Peyer's patch (tissue), 4 donors: ENCODE measurements around the gene HAGHL.

Experiments used
- POLR2A ChIP-seq, 2 donors: fragments of 450-650 bp; IDR thresholded peaks; one replicate each; pipeline ENCODE4 v1.5.1; 2017; ENCODE audit warnings: antibody characterized with exemption in 2 of 2, mild to moderate bottlenecking in 2 of 2, moderate library complexity in 2 of 2
- TF ChIP-seq, protein P1 (sequence below), 6 experiments: fragments of 450-650 bp in 4 of 6; fragments of 200-600 bp in 2 of 6; sonication (generic) in 1 of 6; IDR thresholded peaks; one replicate each; pipeline ENCODE4 v1.5.1; 2017 to 2019; ENCODE audit warnings: antibody characterized with exemption in 6 of 6, mild to moderate bottlenecking in 3 of 6, moderate library complexity in 1 of 6

DNA sequence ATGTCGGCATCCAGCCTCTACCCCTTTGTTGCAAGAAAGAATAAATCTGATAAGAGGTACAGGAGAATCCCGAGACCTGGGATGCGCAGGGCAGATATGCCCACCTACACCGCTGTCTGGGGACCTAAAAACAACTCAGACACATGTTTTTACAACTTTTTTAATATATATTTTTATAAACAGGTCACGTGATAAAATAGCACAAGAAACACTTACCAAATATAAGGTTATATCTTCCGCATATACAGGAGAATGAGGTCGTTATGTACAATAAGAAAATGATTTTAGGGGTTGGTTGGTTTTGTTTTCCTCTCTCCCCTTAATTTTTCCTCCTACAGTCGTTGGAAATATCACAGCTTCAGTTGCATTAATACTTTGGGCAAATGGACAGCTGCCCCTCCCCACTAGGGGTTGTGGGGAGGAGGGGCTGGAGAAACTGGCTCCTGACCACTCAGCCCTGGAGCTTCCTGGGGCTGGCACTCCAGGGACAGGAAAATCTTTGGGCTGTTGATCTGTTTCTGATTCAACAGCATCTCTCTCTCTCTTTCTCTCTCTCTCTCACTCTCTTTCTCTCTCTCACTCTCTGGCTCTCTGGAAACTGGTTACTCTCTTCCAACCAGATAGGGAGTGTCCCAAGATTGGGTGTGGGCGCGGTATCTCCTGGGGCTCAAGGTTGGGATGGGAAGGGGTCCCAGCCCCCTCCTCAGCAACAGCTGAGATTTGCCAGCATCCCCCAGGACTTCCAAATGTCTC is 34.4 kb upstream of the HAGHL start:
- TF ChIP-seq, protein P1, sequence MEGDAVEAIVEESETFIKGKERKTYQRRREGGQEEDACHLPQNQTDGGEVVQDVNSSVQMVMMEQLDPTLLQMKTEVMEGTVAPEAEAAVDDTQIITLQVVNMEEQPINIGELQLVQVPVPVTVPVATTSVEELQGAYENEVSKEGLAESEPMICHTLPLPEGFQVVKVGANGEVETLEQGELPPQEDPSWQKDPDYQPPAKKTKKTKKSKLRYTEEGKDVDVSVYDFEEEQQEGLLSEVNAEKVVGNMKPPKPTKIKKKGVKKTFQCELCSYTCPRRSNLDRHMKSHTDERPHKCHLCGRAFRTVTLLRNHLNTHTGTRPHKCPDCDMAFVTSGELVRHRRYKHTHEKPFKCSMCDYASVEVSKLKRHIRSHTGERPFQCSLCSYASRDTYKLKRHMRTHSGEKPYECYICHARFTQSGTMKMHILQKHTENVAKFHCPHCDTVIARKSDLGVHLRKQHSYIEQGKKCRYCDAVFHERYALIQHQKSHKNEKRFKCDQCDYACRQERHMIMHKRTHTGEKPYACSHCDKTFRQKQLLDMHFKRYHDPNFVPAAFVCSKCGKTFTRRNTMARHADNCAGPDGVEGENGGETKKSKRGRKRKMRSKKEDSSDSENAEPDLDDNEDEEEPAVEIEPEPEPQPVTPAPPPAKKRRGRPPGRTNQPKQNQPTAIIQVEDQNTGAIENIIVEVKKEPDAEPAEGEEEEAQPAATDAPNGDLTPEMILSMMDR (IDR thresholded peaks at IDR 0.05) = no peak
- no peak for TF ChIP-seq POLR2A (IDR thresholded peaks at IDR 0.05)
